Left forelimb (tissue), 1 donor: ENCODE measurements around the gene TCP11L1.

Source experiments
- DNase-seq: peaks from one replicate; pipeline ENCODE4 v3.0.0-alpha.2; 2018; ENCODE audit warnings: low spot score

TCP11L1 gene

GRCh38 chr11:33039274-33040032 lies at the start of gene TCP11L1:
TCP11L1 (plus strand) TSS chr11:33039572; CDS start chr11:33043774, 4,202 bp downstream.
- peak; percentile 97 for DNase-seq

- no peak for DNase-seq
These were observed 48.9 kb upstream of the TCP11L1 start for GRCh38 chr11:32990481-32990880.

GRCh38 chr11:32991427-32991826 lies 47.9 kb upstream of the TCP11L1 start:
- no peak for DNase-seq

- DNase-seq, result no peak
These were observed 47.5 kb upstream of the TCP11L1 start for GRCh38 chr11:32991898-32992297.

GRCh38 chr11:33000181-33000580 lies 39.2 kb upstream of the TCP11L1 start:
- no peak for DNase-seq

- DNase-seq, result no peak
These were observed 38.1 kb upstream of the TCP11L1 start for GRCh38 chr11:33001281-33001680.

- DNase-seq, result no peak
These were observed 37.4 kb upstream of the TCP11L1 start for GRCh38 chr11:33001751-33002542.

- DNase-seq, result no peak
These were observed 34.2 kb upstream of the TCP11L1 start for GRCh38 chr11:33005175-33005574.

- no peak for DNase-seq
These were observed 33.4 kb upstream of the TCP11L1 start for GRCh38 chr11:33006010-33006409.

- no peak for DNase-seq
These were observed 25.6 kb upstream of the TCP11L1 start for GRCh38 chr11:33013755-33014154.

GRCh38 chr11:33015621-33016551 lies 23.5 kb upstream of the TCP11L1 start, which contains the start of gene DEPDC7:
DEPDC7 (plus strand) TSS chr11:33015878; CDS start chr11:33015956, 78 bp downstream.
- peak; percentile 94 for DNase-seq

- DNase-seq, result no peak
These were observed 22.7 kb upstream of the TCP11L1 start for GRCh38 chr11:33016654-33017053.

GRCh38 chr11:33017478-33017877 lies 21.9 kb upstream of the TCP11L1 start:
- no peak for DNase-seq

- no peak for DNase-seq
These were observed 21.4 kb upstream of the TCP11L1 start for GRCh38 chr11:33017965-33018364.

- DNase-seq, result no peak
These were observed 20.5 kb upstream of the TCP11L1 start for GRCh38 chr11:33018840-33019239.

- no peak for DNase-seq
These were observed 17.9 kb upstream of the TCP11L1 start for GRCh38 chr11:33021501-33021900.

GRCh38 chr11:33021937-33022336 lies 17.4 kb upstream of the TCP11L1 start:
- no peak for DNase-seq

GRCh38 chr11:33025339-33025722 lies 14.0 kb upstream of the TCP11L1 start:
- no peak for DNase-seq

GRCh38 chr11:33027233-33027632 lies 12.1 kb upstream of the TCP11L1 start:
- DNase-seq, result no peak

- no peak for DNase-seq
These were observed 11.4 kb upstream of the TCP11L1 start for GRCh38 chr11:33027846-33028536.

GRCh38 chr11:33028537-33028914 lies 10.8 kb upstream of the TCP11L1 start:
- no peak for DNase-seq
